Mucosa of rectum (tissue), 2 donors: ENCODE results near the gene PODNL1.

Source experiments
- H3K27ac ChIP-seq, 2 donors: one replicate each; pipeline ENCODE4 v1.7.0; 2013; ENCODE audit warnings: inconsistent platforms in 2 of 2, low read depth in 2 of 2, low read length in 2 of 2
- H3K27me3 ChIP-seq, 2 donors: one replicate each; pipeline ENCODE4 v1.7.0; 2013; ENCODE audit warnings: low read length in 2 of 2; ENCODE audit not compliant: control insufficient read depth in 2 of 2, insufficient read depth in 2 of 2
- H3K36me3 ChIP-seq, 2 donors: one replicate each; pipeline ENCODE4 v1.7.0; 2013; ENCODE audit warnings: low read length in 2 of 2; ENCODE audit not compliant: control insufficient read depth in 2 of 2, insufficient read depth in 2 of 2
- H3K4me1 ChIP-seq, 2 donors: one replicate each; pipeline ENCODE4 v1.7.0; 2013; ENCODE audit warnings: low read length in 2 of 2, mild to moderate bottlenecking in 1 of 2; ENCODE audit not compliant: control insufficient read depth in 2 of 2, insufficient read depth in 2 of 2
- H3K4me3 ChIP-seq, 2 donors: one replicate each; pipeline ENCODE4 v1.7.0; 2013; ENCODE audit warnings: low read length in 2 of 2
- H3K9ac ChIP-seq, 2 donors: one replicate each; pipeline ENCODE4 v1.7.0; 2013; ENCODE audit warnings: low read length in 2 of 2, low read depth in 1 of 2, mild to moderate bottlenecking in 1 of 2
- H3K9me3 ChIP-seq, 2 donors: one replicate each; pipeline ENCODE4 v1.7.0; 2013; ENCODE audit warnings: low read length in 2 of 2; ENCODE audit not compliant: control insufficient read depth in 2 of 2
- donor health status: healthy.
- donor health status: Normal muscosa, but diverticular disease.

Gene PODNL1

GRCh38 chr19:13942023-13942684 lies 3.9 kb upstream of the PODNL1 start:
- Histone ChIP-seq H3K4me3 (no peak overlapping the region), H3K4me1 (no peaks in the 10 kb centered on the region), H3K27me3 (no peaks in the 10 kb centered on the region), H3K9ac (no peak overlapping the region), H3K9me3 (no peaks in the 10 kb centered on the region), H3K27ac (no peak overlapping the region), H3K36me3 (no peaks in the 10 kb centered on the region)

GRCh38 chr19:13937479-13938300 lies 527 bp downstream of the PODNL1 start:
- H3K27me3 ChIP-seq, result peaks cover 2 to 4% of the 10 kb centered on the region in 2 donors
- H3K4me3 ChIP-seq, result no peak overlapping the region
- no peak overlapping the region for H3K27ac ChIP-seq
- no peaks in the 10 kb centered on the region for H3K9me3 ChIP-seq
- no peaks in the 10 kb centered on the region for H3K36me3 ChIP-seq
- no peak overlapping the region for H3K9ac ChIP-seq
- H3K4me1 ChIP-seq, result peaks cover 0 to 4% of the 10 kb centered on the region in 2 donors

- peaks cover 0 to 4% of the 10 kb centered on the region in 2 donors for H3K4me1 ChIP-seq
- no peaks in the 10 kb centered on the region for H3K9me3 ChIP-seq
- peaks cover 0 to 4% of the 10 kb centered on the region in 2 donors for H3K36me3 ChIP-seq
- H3K9ac ChIP-seq, result no peak overlapping the region
- H3K27me3 ChIP-seq, result peaks cover 2 to 4% of the 10 kb centered on the region in 2 donors
- H3K27ac ChIP-seq, result no peak overlapping the region
- no peak overlapping the region for H3K4me3 ChIP-seq
These were observed 2.3 kb downstream of the PODNL1 start for GRCh38 chr19:13935765-13936510.

GRCh38 chr19:13934785-13935109 lies 3.5 kb downstream of the PODNL1 start:
- no peak overlapping the region for H3K9ac ChIP-seq
- H3K4me1 ChIP-seq, result peaks cover 0 to 4% of the 10 kb centered on the region in 2 donors
- H3K9me3 ChIP-seq, result no peaks in the 10 kb centered on the region
- H3K4me3 ChIP-seq, result no peak overlapping the region
- peaks cover 0 to 5% of the 10 kb centered on the region in 2 donors for H3K36me3 ChIP-seq
- peaks cover 2 to 4% of the 10 kb centered on the region in 2 donors for H3K27me3 ChIP-seq
- H3K27ac ChIP-seq, result no peak overlapping the region

GRCh38 chr19:13932911-13933393 lies 5.3 kb downstream of the PODNL1 start:
- no peak overlapping the region for H3K4me3 ChIP-seq
- H3K36me3 ChIP-seq, result peaks cover 5% of the 10 kb centered on the region in 2 donors
- H3K9ac ChIP-seq, result no peak overlapping the region
- peaks cover 2 to 4% of the 10 kb centered on the region in 2 donors for H3K27me3 ChIP-seq
- no peaks in the 10 kb centered on the region for H3K9me3 ChIP-seq
- no peak overlapping the region for H3K27ac ChIP-seq
- peaks cover 0 to 4% of the 10 kb centered on the region in 2 donors for H3K4me1 ChIP-seq

- peaks cover 0 to 4% of the 10 kb centered on the region in 2 donors for H3K4me1 ChIP-seq
- no peak overlapping the region for H3K4me3 ChIP-seq
- no peak overlapping the region for H3K9ac ChIP-seq
- H3K27ac ChIP-seq, result no peak overlapping the region
- peaks cover 6 to 9% of the 10 kb centered on the region in 2 donors for H3K36me3 ChIP-seq
- peaks cover 2 to 4% of the 10 kb centered on the region in 2 donors for H3K27me3 ChIP-seq
- no peaks in the 10 kb centered on the region for H3K9me3 ChIP-seq
These were observed 6.0 kb downstream of the PODNL1 start for GRCh38 chr19:13932149-13932637.

GRCh38 chr19:13931391-13932148 lies 6.6 kb downstream of the PODNL1 start:
- H3K4me1 ChIP-seq, result peaks cover 0 to 4% of the 10 kb centered on the region in 2 donors
- no peak overlapping the region for H3K27ac ChIP-seq
- H3K27me3 ChIP-seq, result peaks cover 2 to 4% of the 10 kb centered on the region in 2 donors
- H3K9me3 ChIP-seq, result no peaks in the 10 kb centered on the region
- H3K36me3 ChIP-seq, result peaks cover 12 to 15% of the 10 kb centered on the region in 2 donors
- H3K9ac ChIP-seq, result no peak overlapping the region
- H3K4me3 ChIP-seq, result no peak overlapping the region

- no peak overlapping the region for H3K4me3 ChIP-seq
- H3K27me3 ChIP-seq, result peaks cover 2 to 4% of the 10 kb centered on the region in 2 donors
- H3K4me1 ChIP-seq, result peaks cover 0 to 4% of the 10 kb centered on the region in 2 donors
- H3K9me3 ChIP-seq, result no peaks in the 10 kb centered on the region
- no peak overlapping the region for H3K27ac ChIP-seq
- H3K9ac ChIP-seq, result no peak overlapping the region
- peaks cover 19 to 22% of the 10 kb centered on the region in 2 donors for H3K36me3 ChIP-seq
These were observed 7.8 kb downstream of the PODNL1 start for GRCh38 chr19:13930402-13930801.

GRCh38 chr19:13929956-13930355 lies 8.3 kb downstream of the PODNL1 start:
- no peaks in the 10 kb centered on the region for H3K9me3 ChIP-seq
- peaks cover 0 to 4% of the 10 kb centered on the region in 2 donors for H3K4me1 ChIP-seq
- no peak overlapping the region for H3K27ac ChIP-seq
- H3K36me3 ChIP-seq, result peaks cover 19 to 26% of the 10 kb centered on the region in 2 donors
- H3K4me3 ChIP-seq, result no peak overlapping the region
- H3K27me3 ChIP-seq, result peaks cover 2 to 4% of the 10 kb centered on the region in 2 donors
- no peak overlapping the region for H3K9ac ChIP-seq
